Tibial artery (tissue), 4 donors: ENCODE results near the gene KLHL36.
A peak's percentile ranks its signal among the peaks of the same experiment; 100 is the strongest.

ENCODE experiments used
- DNase-seq, 2 donors: peaks; one replicate each; pipeline ENCODE4 v3.0.0-alpha.2; 2019
- H3K27ac ChIP-seq, 2 donors: fragments of 200-600 bp; sonication (generic) in 1 of 2; 1 replicate in 1 of 2; 2 replicates in 1 of 2; pipeline ENCODE4 v1.5.1; 2018 to 2019; ENCODE audit warnings: mild to moderate bottlenecking in 1 of 2
- H3K27me3 ChIP-seq, 2 donors: fragments of 200-600 bp; sonication (generic) in 1 of 2; one replicate each; pipeline versions ENCODE4 v1.5.1 to v1.6.0; 2016 to 2019
- H3K36me3 ChIP-seq, 3 donors: fragments of 200-600 bp; sonication (generic) in 2 of 3; one replicate each; pipeline ENCODE4 v1.5.1; 2016 to 2019; ENCODE audit warnings: mild to moderate bottlenecking in 2 of 3
- H3K4me1 ChIP-seq, 4 donors: fragments of 200-600 bp; sonication (generic) in 2 of 4; 1 replicate in 3 of 4; 2 replicates in 1 of 4; pipeline ENCODE4 v1.5.1; 2016 to 2019
- H3K4me3 ChIP-seq, 2 donors: fragments of 200-600 bp; sonication (generic) in 1 of 2; 1 replicate in 1 of 2; 2 replicates in 1 of 2; pipeline ENCODE4 v1.5.1; 2018 to 2019; ENCODE audit warnings: mild to moderate bottlenecking in 2 of 2
- H3K9me3 ChIP-seq, 3 donors: fragments of 200-600 bp; sonication (generic) in 1 of 3; one replicate each; pipeline ENCODE4 v1.5.1; 2016 to 2019
- CTCF ChIP-seq, 2 experiments: fragments of 200-600 bp in 1 of 2; fragments of 450-650 bp in 1 of 2; IDR thresholded peaks; one replicate each; pipeline ENCODE4 v1.5.1; 2017 to 2019; ENCODE audit warnings: antibody characterized with exemption in 2 of 2, mild to moderate bottlenecking in 1 of 2, moderate library complexity in 1 of 2
- intact Hi-C: fragments of 100-400 bp; cut with DNase I; formaldehyde crosslinking; loops from one replicate; pipeline ENCODE4 v1.15.0; 2023; ENCODE audit warnings: low total_unique reads

Gene KLHL36

GRCh38 chr16:84648595-84649510 lies 542 bp downstream of the KLHL36 start:
- intact Hi-C loops, result no loop called here
- peak; percentile 41 to 77 for DNase-seq

GRCh38 chr16:84649511-84649861 lies 1.2 kb downstream of the KLHL36 start:
- DNase-seq, result no peak
- TF ChIP-seq CTCF (IDR thresholded peaks at IDR 0.05), result no peak
- Histone ChIP-seq H3K4me1 (peaks cover 0 to 28% (median 21%) of the 10 kb centered on the region in 4 donors), H3K27ac (peak overlapping the region; percentile 90 to 92), H3K36me3 (peaks cover 6 to 34% (median 18%) of the 10 kb centered on the region in 3 donors), H3K27me3 (no peaks in the 10 kb centered on the region), H3K4me3 (peak overlapping the region; percentile 69 to 89), H3K9me3 (no peaks in the 10 kb centered on the region)
- intact Hi-C loops, result no loop called here

More at GRCh38 chr16:84648595-84649510, 542 bp downstream of the KLHL36 start:
- Histone ChIP-seq H3K27ac (peak overlapping the region; percentile 90 to 92), H3K4me3 (peak overlapping the region; percentile 69 to 89), H3K36me3 (peaks cover 6 to 28% (median 13%) of the 10 kb centered on the region in 3 donors), H3K9me3 (no peaks in the 10 kb centered on the region), H3K27me3 (no peaks in the 10 kb centered on the region), H3K4me1 (peaks cover 0 to 29% (median 21%) of the 10 kb centered on the region in 4 donors)
- TF ChIP-seq CTCF (IDR thresholded peaks at IDR 0.05), result no peak

- TF ChIP-seq CTCF (IDR thresholded peaks at IDR 0.05), result no peak
- H3K4me3 ChIP-seq, result no peak overlapping the region
Measured at GRCh38 chr16:84650062-84650991, 2.0 kb downstream of the KLHL36 start.

GRCh38 chr16:84652566-84652965 lies 4.3 kb downstream of the KLHL36 start:
- no peak overlapping the region for H3K27ac ChIP-seq
- H3K27me3 ChIP-seq, result no peaks in the 10 kb centered on the region
- intact Hi-C loops, result no loop called here
- peaks cover 16 to 64% (median 31%) of the 10 kb centered on the region in 3 donors for H3K36me3 ChIP-seq
- DNase-seq, result no peak
- no peak for TF ChIP-seq CTCF (IDR thresholded peaks at IDR 0.05)
- H3K4me3 ChIP-seq, result no peak overlapping the region
- H3K9me3 ChIP-seq, result no peaks in the 10 kb centered on the region
- peaks cover 0 to 31% (median 19%) of the 10 kb centered on the region in 4 donors for H3K4me1 ChIP-seq

More at GRCh38 chr16:84650062-84650991, 2.0 kb downstream of the KLHL36 start:
- DNase-seq, result no peak
- H3K27me3 ChIP-seq, result no peaks in the 10 kb centered on the region
- H3K4me1 ChIP-seq, result peaks cover 0 to 35% (median 20%) of the 10 kb centered on the region in 4 donors
- peaks cover 6 to 42% (median 19%) of the 10 kb centered on the region in 3 donors for H3K36me3 ChIP-seq
- intact Hi-C loops, result no loop called here
- H3K9me3 ChIP-seq, result no peaks in the 10 kb centered on the region
- H3K27ac ChIP-seq, result peak overlapping the region; percentile 90 to 92

- H3K4me3 ChIP-seq, result no peak overlapping the region
- H3K36me3 ChIP-seq, result peaks cover 27 to 80% (median 48%) of the 10 kb centered on the region in 3 donors
- H3K27ac ChIP-seq, result no peak overlapping the region
- peaks cover 0 to 36% (median 17%) of the 10 kb centered on the region in 4 donors for H3K4me1 ChIP-seq
- intact Hi-C loops, result no loop called here
- H3K9me3 ChIP-seq, result no peaks in the 10 kb centered on the region
- no peak for TF ChIP-seq CTCF (IDR thresholded peaks at IDR 0.05)
- H3K27me3 ChIP-seq, result no peaks in the 10 kb centered on the region
- DNase-seq, result no peak
Measured at GRCh38 chr16:84654238-84654637, 5.9 kb downstream of the KLHL36 start.
